BLaER1 treated with 17β-estradiol and CSF1 and Interleukin-3, amounts not matched to agents 10 nM and 100 nM (cell line): ENCODE data around the gene ATG2A.
A peak's percentile ranks its signal among the peaks of the same experiment; 100 is the strongest.

Experiments used
- H3K27ac ChIP-seq, 11 experiments: shearing (Covaris generic); formaldehyde crosslinking; 2 replicates each; pipeline ENCODE4 v1.8.1; 2022
- H3K27me3 ChIP-seq, 11 experiments: shearing (Covaris generic); formaldehyde crosslinking; 2 replicates each; pipeline ENCODE4 v1.8.1; 2022
- H3K36me3 ChIP-seq, 11 experiments: shearing (Covaris generic); formaldehyde crosslinking; 2 replicates each; pipeline ENCODE4 v1.8.1; 2022
- H3K4me1 ChIP-seq, 10 experiments: shearing (Covaris generic); formaldehyde crosslinking; 2 replicates each; pipeline ENCODE4 v1.8.1; 2022
- H3K4me2 ChIP-seq, 11 experiments: shearing (Covaris generic); formaldehyde crosslinking; 2 replicates each; pipeline ENCODE4 v1.8.1; 2022
- H3K4me3 ChIP-seq, 10 experiments: shearing (Covaris generic); formaldehyde crosslinking; 2 replicates each; pipeline ENCODE4 v1.8.1; 2022
- H3K9ac ChIP-seq, 11 experiments: shearing (Covaris generic); formaldehyde crosslinking; 2 replicates each; pipeline ENCODE4 v1.8.1; 2022
- H3K9me3 ChIP-seq, 11 experiments: shearing (Covaris generic); formaldehyde crosslinking; replicated peaks in 1 of 11; 2 replicates each; pipeline ENCODE4 v1.8.1; 2022
- H4K20me1 ChIP-seq, 11 experiments: shearing (Covaris generic); formaldehyde crosslinking; 2 replicates each; pipeline ENCODE4 v1.8.1; 2022
- Cebpa-rat ChIP-seq, 11 experiments: shearing (Covaris generic); IDR thresholded peaks; 2 replicates each; pipeline ENCODE4 v1.8.1; 2022

The ATG2A gene

DNA sequence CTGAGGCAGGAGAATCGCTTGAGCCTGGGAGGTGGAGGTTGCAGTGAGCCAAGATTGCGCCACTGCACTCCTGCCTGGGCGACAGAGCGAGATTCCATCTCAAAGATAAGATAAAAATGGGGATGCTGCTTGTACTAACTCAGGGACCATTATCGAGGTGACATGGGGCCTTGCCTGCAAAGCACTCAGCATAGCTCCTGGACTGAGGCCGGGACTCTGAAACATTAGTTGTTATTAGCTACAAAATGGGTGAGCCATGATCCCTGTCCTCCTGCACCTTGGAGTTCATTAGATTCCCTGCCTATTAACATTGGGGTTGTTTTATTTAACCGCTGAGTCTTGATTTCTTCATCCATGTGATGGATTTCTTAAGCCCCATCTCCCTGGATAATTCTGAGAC, 12.6 kb upstream of the ATG2A start:
- H3K27ac ChIP-seq, result no peak overlapping the region
- TF ChIP-seq Cebpa-rat (IDR thresholded peaks at IDR 0.05), result no peak
- peaks cover 0 to 7% (median 0%) of the 10 kb centered on the region in 11 experiments; a peak in 5 of 22 replicates for H3K27me3 ChIP-seq
- peaks cover 16 to 80% (median 35%) of the 10 kb centered on the region in 11 experiments; a peak in 15 of 22 replicates for H3K36me3 ChIP-seq
- no peak overlapping the region for H3K4me2 ChIP-seq
- peaks cover 0 to 27% (median 0%) of the 10 kb centered on the region in 11 experiments; a peak in 6 of 22 replicates for H4K20me1 ChIP-seq
- H3K9ac ChIP-seq, result no peak overlapping the region
- H3K4me3 ChIP-seq, result no peak overlapping the region
- H3K9me3 ChIP-seq, result no peaks in the 10 kb centered on the region
- peaks cover 11 to 24% (median 15%) of the 10 kb centered on the region in 10 experiments; a peak in 19 of 20 replicates for H3K4me1 ChIP-seq

DNA sequence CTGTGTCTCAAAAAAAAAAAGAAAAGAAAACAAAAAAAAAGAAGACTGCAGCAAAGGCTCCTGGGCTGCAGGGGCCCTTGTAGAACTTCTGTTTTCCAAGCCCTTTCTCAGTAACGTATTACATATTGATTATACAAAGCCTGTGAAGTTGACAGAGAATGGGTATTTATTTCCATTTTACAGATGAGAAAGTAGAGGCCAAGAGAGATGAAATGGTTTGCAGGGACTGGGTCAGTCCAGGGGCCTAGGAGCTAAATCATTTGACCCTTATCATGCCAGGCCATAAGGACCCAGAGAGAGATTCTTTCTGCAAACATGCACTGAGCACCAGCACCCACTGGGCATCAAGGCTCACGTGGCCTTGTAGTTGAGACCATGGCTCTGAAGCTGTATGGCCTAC, 11.9 kb upstream of the ATG2A start:
- Histone ChIP-seq H3K9me3 (no peaks in the 10 kb centered on the region), H3K9ac (no peak overlapping the region), H3K4me1 (peaks cover 13 to 24% (median 19%) of the 10 kb centered on the region in 10 experiments; a peak in 19 of 20 replicates), H3K27ac (no peak overlapping the region), H3K27me3 (peaks cover 0 to 7% (median 0%) of the 10 kb centered on the region in 11 experiments; a peak in 5 of 22 replicates), H3K4me3 (no peak overlapping the region), H3K36me3 (peaks cover 16 to 73% (median 35%) of the 10 kb centered on the region in 11 experiments; a peak in 15 of 22 replicates), H3K4me2 (no peak overlapping the region), H4K20me1 (peaks cover 0 to 25% (median 0%) of the 10 kb centered on the region in 11 experiments; a peak in 6 of 22 replicates)
- no peak for TF ChIP-seq Cebpa-rat (IDR thresholded peaks at IDR 0.05)

- Histone ChIP-seq H3K9ac (peak overlapping the region in 1 of 11 experiments; percentile 83; a peak in 2 of 22 replicates), H3K4me3 (no peak overlapping the region), H4K20me1 (peaks cover 0 to 14% (median 0%) of the 10 kb centered on the region in 11 experiments; a peak in 6 of 22 replicates), H3K36me3 (peaks cover 13 to 51% (median 22%) of the 10 kb centered on the region in 11 experiments; a peak in 15 of 22 replicates), H3K27me3 (peaks cover 0 to 7% (median 0%) of the 10 kb centered on the region in 11 experiments; a peak in 5 of 22 replicates), H3K4me2 (peak overlapping the region in 2 of 11 experiments; percentile 85 to 100; a peak in 1 of 22 replicates), H3K27ac (no peak overlapping the region), H3K9me3 (no peaks in the 10 kb centered on the region), H3K4me1 (peaks cover 20 to 43% (median 31%) of the 10 kb centered on the region in 10 experiments)
- TF ChIP-seq Cebpa-rat (IDR thresholded peaks at IDR 0.05), result no peak
Observed at GRCh38 chr11:64926689-64927088, 9.7 kb upstream of the ATG2A start.

- H3K9me3 ChIP-seq, result no peaks in the 10 kb centered on the region
- H3K4me1 ChIP-seq, result peaks cover 24 to 52% (median 39%) of the 10 kb centered on the region in 10 experiments
- peaks cover 3 to 42% (median 13%) of the 10 kb centered on the region in 11 experiments; a peak in 14 of 22 replicates for H3K36me3 ChIP-seq
- peaks cover 0 to 14% (median 0%) of the 10 kb centered on the region in 11 experiments; a peak in 6 of 22 replicates for H4K20me1 ChIP-seq
- peak overlapping the region; percentile 65 to 85 (median 82); a peak in 17 of 22 replicates for H3K9ac ChIP-seq
- TF ChIP-seq Cebpa-rat (IDR thresholded peaks at IDR 0.05), result no peak
- peak overlapping the region in 9 of 10 experiments; percentile 74 to 94 (median 78); a peak in 14 of 20 replicates for H3K4me3 ChIP-seq
- 0 out of 22 replicates have a peak overlapping the region, but pooled peaks of 1 of the 11 experiments have one; percentile 89 for H3K27ac ChIP-seq
- peaks cover 0 to 7% (median 0%) of the 10 kb centered on the region in 11 experiments; a peak in 5 of 22 replicates for H3K27me3 ChIP-seq
- H3K4me2 ChIP-seq, result peak overlapping the region; percentile 85 to 100 (median 99)
Observed at GRCh38 chr11:64925536-64926436, 8.8 kb upstream of the ATG2A start.

DNA sequence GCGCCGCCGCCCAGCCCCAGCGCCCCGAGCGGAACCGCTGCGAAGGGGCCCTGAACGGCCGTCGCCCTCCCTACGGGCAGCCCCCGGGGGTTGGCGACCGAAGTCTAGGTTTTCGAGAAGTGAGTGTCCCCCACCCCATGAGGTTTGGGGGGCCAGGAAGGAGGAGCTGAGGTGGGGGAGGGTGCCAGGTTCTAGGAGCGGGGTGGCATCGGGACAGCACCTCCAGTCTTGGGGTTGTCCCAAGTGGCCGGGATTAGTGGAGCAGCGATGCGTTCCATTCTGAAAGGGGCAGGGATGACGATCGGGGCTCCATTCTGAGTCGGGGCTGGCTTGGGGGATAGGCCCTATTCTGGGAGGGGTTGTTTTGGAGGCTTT, 7.9 kb upstream of the ATG2A start:
- peaks cover 33 to 61% (median 48%) of the 10 kb centered on the region in 10 experiments for H3K4me1 ChIP-seq
- H3K27ac ChIP-seq, result peak overlapping the region; percentile 76 to 90 (median 82); a peak in 20 of 22 replicates
- H3K36me3 ChIP-seq, result peaks cover 0 to 33% (median 5%) of the 10 kb centered on the region in 11 experiments; a peak in 12 of 22 replicates
- no peaks in the 10 kb centered on the region for H3K9me3 ChIP-seq
- H3K4me2 ChIP-seq, result peak overlapping the region; percentile 85 to 100 (median 99)
- peak overlapping the region; percentile 74 to 94 (median 78) for H3K4me3 ChIP-seq
- peaks cover 0 to 7% (median 0%) of the 10 kb centered on the region in 11 experiments; a peak in 5 of 22 replicates for H3K27me3 ChIP-seq
- TF ChIP-seq Cebpa-rat (IDR thresholded peaks at IDR 0.05), result no peak
- H4K20me1 ChIP-seq, result peaks cover 0 to 14% (median 0%) of the 10 kb centered on the region in 11 experiments; a peak in 6 of 22 replicates
- peak overlapping the region; percentile 65 to 85 (median 82) for H3K9ac ChIP-seq

DNA sequence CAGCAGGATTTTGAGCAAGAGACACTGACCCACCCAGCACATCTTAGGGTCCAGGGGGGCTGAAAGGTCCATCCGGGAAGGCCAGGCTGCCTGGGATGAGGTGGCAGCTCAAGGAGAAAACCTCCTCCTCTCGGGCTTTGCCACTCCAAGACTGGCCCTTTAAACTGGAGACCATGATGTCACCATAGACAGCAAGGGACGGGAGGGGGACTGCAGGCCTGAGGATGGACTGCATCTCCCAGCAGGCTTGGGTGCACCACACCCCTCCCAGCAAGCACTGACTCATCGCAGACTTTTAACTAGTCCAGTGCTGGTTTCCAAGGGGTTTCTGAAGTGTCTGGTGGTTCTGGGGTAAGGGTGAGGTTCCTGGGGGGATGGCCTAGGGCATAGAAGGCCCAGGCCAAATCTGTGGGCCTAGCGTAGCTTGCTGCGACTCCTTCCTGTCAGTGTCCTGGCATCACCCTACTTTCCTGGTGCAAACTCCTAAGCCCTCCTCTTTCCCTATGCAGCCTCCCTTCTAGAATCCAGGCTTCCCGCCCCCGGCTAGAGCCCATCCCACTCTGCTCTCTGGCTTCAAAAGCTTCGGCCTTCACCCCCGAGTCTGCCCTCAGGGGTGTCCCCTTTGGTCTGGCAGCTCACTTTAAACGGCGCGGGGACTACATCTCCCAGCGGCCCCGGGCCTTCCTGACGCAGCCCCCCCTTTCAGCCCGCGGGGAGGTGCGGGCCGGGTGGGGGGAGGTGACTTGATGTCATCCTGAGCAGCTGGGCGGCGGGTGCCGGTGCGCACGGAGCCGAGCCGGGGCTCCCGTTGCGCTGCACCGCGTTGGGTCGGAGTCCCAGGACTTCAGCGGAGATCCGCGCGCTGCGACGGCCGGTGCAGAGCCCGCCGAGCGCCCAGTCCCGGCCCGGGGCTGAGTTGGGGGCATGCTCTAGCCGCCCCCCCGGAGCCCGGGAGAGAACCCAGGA, 7.2 kb upstream of the ATG2A start, which contains the start of gene PPP2R5B:
PPP2R5B (plus strand) TSS at position 746 of the 966 bp plus-strand sequence. CDS start 1,046 bp downstream, outside the sequence.
- H3K27me3 ChIP-seq, result peaks cover 0 to 7% (median 0%) of the 10 kb centered on the region in 11 experiments; a peak in 5 of 22 replicates
- H3K4me3 ChIP-seq, result peak within 1 kb of the TSS; percentile 74 to 94 (median 78)
- H3K9me3 ChIP-seq, result no peaks in the 10 kb centered on the region
- H3K9ac ChIP-seq, result peak within 1 kb of the TSS; percentile 65 to 85 (median 82)
- peaks cover 0 to 26% (median 3%) of the 10 kb centered on the region in 11 experiments; a peak in 11 of 22 replicates for H3K36me3 ChIP-seq
- peak within 1 kb of the TSS; percentile 85 to 100 (median 99) for H3K4me2 ChIP-seq
- H4K20me1 ChIP-seq, result peaks cover 0 to 14% (median 0%) of the 10 kb centered on the region in 11 experiments; a peak in 6 of 22 replicates
- H3K27ac ChIP-seq, result peak within 1 kb of the TSS; percentile 76 to 90 (median 82)
- TF ChIP-seq Cebpa-rat (IDR thresholded peaks at IDR 0.05), result no peak
- H3K4me1 ChIP-seq, result peaks cover 39 to 67% (median 55%) of the 10 kb centered on the region in 10 experiments

DNA sequence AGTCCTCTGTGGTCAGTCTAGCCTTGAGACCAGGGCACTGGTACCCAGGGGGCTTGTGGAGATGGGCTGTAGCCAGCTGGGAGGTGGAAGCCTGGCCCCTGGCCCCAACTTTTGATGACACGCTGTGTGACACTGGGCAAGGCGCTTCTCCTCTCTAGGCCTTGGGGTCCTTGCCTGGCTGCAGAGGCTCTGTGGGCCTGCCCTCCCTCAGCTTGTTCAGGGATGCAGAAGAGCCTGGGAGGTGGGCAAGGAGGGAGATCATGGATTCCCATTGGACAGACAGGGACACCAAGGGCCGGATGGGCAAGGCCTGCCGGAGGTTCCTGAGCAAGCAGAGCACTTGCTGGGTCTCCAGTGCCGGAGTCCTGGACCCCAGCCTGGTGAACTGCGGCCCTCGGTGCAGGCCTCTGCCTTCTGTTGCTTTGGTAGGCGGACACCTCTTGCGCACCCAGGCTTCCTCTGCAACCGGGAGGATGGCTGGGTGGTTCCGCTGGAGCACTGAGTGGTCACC, 6.2 kb upstream of the ATG2A start:
- Histone ChIP-seq H3K4me2 (peak overlapping the region; percentile 85 to 100 (median 99); a peak in 20 of 22 replicates), H3K4me3 (no peak overlapping the region; a peak in 1 of 20 replicates), H3K9ac (peak overlapping the region in 5 of 11 experiments; percentile 65 to 85 (median 79); a peak in 2 of 22 replicates), H4K20me1 (peaks cover 0 to 14% (median 0%) of the 10 kb centered on the region in 11 experiments; a peak in 6 of 22 replicates), H3K27ac (peak overlapping the region in 3 of 11 experiments; percentile 80 to 90 (median 90); a peak in 2 of 22 replicates), H3K27me3 (peaks cover 0 to 7% (median 0%) of the 10 kb centered on the region in 11 experiments; a peak in 5 of 22 replicates), H3K4me1 (peaks cover 49 to 77% (median 65%) of the 10 kb centered on the region in 10 experiments), H3K9me3 (no peaks in the 10 kb centered on the region), H3K36me3 (peaks cover 0 to 16% (median 0%) of the 10 kb centered on the region in 11 experiments; a peak in 9 of 22 replicates)
- no peak for TF ChIP-seq Cebpa-rat (IDR thresholded peaks at IDR 0.05)
